ENCODE results near the gene UTP11.
"Not testable (repeated sequence)": the region's sequence is repeated elsewhere in the genome, so short reads cannot be mapped to it uniquely, and the experiment has no call there.

Gene UTP11

DNA sequence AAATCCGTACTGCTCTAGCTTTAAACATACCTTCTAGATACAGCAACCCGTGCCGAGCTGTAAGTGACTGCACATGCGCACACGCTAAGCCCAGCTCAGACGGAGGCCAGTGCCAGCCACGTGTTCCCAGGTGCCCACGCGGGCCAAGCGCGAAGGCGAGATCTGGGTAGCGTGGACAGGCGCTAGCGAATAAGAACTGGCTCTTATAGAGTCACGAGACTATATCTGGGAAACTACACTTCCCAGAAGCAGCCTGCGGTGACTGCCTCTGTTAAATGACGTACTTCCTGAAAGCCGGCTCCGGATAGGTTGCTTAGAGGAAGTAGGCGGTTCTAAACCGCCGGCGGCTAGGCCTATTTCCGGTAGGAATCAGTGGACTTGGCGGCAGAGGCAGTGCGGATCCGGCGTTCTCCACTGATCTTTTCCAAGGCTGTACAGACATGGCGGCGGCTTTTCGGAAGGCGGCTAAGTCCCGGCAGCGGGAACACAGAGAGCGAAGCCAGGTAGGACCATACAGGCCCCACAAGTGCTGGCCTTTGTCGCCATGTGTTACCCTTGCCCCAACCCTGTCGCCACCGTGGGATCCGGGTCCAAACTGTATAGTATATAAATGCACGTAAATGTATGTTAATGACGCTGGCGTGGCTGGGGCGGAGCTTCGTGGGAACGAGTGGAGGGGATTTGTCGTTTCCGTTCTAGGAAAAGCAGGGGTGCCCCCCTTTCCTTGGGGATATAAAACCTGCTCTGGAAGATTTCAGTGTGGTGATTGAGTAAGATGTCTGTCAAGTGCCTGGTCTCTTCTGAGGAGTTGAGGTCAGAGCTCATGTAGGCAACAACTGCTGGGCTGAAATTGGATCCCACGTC lies at the start of gene UTP11:
Gene UTP11, plus strand, starts transcription at position 372 of the 864 bp plus-strand sequence. Its CDS starts 69 bp downstream, at position 441.
- DNase-seq = peak; percentile 58 to 99 (median 94)

DNA sequence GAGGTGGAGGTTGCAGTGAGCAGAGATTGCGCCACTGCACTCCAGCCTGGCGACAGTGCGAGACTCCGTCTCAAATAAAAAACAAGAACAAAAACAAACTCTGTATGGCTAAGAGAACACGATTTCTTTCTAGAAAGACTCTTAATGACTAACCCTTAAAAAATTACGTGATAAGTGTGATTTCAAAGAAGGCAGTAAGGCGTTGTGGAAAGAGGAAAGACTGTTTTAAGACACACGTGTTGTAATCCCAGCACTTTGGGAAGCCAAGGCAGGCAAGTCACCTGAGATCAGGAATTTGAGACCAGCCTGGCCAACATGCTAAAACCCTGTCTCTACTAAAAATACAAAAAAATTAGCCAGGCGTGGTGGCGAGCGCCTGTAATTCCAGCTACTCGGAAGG lies 48.4 kb upstream of the UTP11 start:
- DNase-seq = not testable (repeated sequence)

GRCh38 chr1:37965301-37965700 lies 47.2 kb upstream of the UTP11 start:
- DNase-seq = no peak

- not testable (repeated sequence) for DNase-seq
Measured at GRCh38 chr1:37973684-37974083, 38.9 kb upstream of the UTP11 start.

- no peak for DNase-seq
Measured at GRCh38 chr1:37974567-37974966, 38.0 kb upstream of the UTP11 start.

- peak in 2 of 56 donors; percentile 7 to 16 for DNase-seq
Measured at GRCh38 chr1:37975083-37975482, 37.5 kb upstream of the UTP11 start.

- DNase-seq = no peak
Measured at GRCh38 chr1:37978541-37978940, 34.0 kb upstream of the UTP11 start.

GRCh38 chr1:37983546-37983945 lies 29.0 kb upstream of the UTP11 start:
- DNase-seq = no peak

DNA sequence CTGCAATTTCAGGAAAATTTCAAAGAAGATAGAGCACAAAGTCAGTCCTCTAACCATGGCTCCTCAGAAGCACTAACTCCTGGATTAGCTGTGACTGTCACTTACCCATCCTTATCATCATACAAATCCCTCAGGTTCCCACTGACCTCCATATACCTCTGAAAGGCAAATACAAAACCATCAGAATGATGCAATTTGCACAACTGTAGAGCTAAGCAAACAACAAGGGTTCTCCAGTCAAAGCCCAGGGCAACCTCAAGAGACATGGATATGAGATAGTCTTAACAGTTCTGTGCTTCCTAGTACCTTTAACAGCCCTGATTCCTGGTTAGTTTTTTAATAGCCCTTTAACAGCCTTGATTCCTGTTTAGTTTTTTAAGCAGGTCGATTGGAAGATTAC lies 24.9 kb upstream of the UTP11 start:
- no peak for DNase-seq

DNA sequence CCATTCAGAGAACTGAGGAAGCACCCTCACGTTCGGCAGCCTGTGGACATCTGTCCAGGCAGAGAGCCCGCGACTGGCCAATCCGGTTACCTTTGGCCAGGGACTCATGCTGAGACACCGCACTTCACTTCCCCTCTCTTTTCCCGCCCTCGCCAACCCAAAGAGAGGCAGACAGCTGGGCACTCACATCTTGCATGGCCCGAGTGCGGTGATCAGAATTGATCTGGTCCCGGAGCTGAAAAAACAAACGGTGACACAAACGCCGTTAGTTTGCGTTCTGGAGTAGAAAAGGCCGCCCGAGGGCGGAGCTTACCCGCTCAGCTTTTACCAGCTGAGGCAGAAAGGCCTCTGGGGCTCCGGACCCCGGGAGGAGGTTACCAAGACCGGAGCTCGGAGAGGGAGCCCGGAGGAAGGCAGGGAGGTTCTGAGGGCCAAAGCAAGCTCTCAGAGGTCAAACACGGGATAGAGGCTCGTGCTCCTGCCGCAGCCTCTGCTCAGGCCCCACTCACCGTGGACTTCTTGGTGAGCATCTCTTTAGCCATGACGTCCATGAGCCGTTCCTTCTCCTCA lies 23.1 kb upstream of the UTP11 start:
- peak in 5 of 56 donors; percentile 39 to 76 (median 43) for DNase-seq

DNA sequence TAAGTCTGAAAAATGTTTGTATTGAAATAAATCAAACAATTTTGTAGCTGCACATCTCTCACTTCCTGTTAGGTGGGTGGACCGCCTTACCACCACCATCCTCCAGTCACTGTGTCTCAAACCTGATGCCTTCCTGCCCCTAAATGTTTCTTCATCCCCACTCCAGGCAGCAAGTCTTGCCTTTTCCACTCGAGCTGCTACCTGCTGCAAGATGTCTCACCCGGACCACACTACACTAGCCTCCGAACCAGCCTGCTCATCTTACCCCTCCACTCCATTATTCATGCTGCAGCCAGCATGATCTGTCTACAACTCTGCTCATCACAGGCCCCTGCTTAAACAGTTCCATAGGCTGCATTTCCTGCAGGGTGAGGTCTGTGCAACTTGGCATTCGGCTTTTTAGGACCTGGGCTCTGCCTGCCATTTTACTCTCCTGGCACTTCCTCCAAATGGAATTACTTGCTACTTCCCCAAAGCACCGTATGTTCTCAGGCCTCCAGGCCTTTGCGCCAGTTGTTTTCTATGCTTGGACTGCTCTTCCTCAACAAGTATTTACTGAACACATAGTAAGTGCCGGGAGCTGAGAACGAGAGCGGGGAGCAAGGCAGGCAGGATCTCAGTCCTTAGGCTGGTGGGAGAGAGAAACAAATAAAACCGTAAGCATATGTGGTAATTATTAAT lies 17.5 kb upstream of the UTP11 start:
- no peak for DNase-seq

DNA sequence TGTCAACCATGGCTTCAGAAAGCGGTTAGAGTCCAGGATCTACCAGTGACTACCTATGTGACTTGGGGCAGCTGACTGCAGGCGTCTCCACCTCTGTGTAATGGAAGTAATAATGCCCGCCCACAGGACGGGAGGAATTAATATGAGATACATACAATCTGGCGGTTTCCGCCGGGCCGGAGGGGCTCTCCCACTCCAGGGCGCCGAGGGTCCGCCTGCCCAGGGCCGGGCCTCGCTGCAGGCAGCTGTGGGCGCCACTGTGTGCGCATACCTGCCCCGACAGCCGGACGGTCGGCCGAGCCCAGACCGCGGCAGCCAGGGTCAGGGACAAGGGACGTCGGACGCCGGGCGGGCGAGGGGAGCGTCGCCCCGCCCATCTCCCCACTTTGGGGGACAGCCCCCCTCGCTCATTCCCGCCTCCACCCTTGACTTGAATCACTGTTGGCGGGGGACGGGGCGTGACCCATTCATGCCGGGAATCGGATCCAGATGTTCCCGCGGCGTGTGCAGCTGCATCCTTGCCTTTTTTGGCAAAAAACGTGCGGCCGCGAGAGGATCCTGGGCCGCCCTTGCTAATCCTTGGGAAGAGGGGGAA lies 16.7 kb upstream of the UTP11 start:
- DNase-seq = peak in 8 of 56 donors; percentile 18 to 72 (median 41)

- no peak for DNase-seq
Measured at GRCh38 chr1:37997256-37998088, 15.1 kb upstream of the UTP11 start.

DNA sequence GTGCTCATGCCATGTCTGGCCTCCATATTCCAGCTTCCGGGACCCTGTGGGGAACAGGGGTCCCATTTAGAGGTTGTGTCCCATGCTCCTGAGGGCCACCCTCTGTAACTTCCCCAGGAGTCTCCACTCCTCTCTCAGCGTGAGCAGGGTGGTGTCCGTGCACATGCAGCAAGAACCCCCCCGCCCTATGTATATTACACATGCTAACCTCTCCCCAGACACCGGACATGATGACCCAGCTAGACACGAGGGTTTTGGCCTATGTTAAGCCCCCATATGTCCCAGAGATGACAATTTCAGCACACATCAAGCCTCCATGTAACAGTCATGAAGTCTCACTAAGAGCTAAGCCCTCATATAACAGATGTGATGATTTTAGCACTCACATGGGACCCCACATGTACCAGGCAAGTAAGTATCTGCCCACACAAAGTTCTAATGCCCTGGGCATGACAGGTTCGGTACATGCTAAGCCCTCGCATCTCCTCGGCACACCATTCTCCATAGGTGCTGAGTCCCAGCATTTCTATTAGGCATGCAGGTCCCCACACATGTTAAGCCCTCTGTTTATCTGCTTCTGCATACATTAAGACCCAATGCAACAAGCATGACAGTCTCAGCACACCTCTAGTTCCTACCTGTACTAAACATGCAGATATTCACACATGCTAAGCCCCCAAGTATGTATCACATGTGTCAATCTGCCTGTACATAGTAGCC lies 14.3 kb upstream of the UTP11 start:
- no peak for DNase-seq

- DNase-seq = no peak
Measured at GRCh38 chr1:37998913-37999429, 13.6 kb upstream of the UTP11 start.

DNA sequence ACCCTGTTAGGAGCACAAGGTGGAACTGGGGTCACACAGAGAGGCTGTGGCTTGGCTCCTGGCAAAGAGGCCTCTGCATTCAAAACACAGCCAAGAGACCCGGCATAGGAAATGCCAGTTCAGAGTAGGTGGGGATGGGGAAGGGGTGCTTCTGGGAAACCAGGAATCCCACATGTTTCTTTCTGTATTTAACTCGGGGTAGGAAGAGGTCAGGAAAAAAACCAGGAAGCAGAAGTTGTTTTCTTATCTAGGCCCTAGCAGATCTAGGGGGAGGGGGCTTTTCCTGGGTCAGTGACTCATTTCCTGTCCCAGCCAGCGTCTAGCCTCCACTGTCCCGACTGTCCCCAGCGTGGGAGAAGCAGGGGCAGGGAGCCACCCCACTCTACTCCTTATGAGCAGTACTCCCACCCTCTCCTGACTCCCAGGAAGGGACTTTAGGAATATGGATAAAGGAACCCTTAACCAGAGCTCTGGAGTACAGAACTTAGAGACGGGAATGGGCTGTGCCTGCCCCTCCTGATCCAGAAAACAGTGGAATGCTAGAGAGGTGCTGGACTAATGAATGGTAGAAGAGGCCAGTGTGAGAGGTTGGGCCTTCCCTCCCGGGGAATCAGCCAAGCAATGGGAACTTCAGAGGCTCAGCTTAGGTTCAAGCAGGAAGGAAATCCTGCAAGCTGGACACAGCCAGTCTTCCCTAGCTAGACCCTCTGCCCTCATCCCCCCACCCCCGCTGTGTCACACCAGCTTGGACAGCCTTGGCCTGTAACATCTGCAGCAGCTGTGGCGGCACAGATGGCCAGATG lies 12.9 kb upstream of the UTP11 start:
- DNase-seq = peak in 3 of 56 donors; percentile 9 to 22 (median 13)

DNA sequence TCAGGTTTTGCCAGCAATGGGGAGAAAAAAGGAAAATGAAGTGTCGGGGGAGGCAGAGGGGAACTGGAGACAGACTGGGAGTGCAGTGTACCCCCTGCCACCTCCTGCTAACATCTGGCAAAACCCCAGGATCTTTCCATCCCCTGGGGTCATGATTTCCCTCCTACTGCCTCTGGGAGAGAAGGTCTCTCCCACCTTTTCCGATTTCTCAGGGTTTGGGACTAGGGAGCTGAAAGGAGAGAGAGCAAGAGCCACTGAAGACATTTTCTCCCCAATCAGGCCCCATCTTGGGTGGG lies 12.4 kb upstream of the UTP11 start:
- DNase-seq = no peak

DNA sequence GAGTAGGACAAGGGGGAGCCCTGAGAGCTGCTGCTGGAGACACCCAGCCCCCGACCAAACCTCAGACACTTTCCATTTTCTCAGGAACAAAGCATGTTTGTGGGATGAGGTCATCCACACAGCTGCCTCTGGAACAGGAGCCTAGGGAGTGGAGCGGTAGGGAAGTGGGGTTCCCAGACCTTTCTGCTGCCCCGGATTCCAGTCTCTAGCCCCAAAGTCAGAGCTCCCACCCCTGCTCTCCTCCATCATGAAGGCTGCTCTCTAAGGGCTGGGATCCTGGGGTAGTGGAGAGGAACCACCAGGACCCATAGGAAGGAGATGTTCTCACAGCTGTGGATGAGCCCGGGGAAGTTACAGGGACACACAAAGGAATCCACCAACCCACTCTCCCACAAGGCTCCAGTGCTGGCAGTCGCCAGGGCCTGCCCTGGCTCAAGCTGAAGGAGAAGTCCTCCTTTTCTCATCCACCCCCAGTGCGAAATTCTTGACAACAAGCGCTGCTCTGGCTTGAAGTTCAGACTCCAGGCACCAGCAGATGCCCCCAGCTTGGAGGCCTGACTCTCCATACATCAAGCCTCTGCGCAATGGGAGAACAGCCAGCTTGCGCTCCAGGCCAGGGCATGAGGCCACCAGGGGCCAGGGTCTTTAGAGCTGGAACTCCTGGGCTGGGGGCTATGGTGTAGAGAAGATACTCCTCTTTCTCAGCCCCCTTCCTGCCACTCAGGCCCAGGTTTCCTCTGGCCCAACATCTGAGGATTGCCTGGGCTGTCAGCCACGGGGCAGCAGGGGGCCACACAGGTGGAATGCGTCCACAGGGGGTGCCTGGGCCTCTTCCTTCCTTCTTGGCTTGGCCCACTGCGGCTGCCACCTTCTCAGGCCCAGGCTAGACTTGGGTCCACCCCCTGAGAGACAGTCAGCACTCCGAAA lies 11.7 kb upstream of the UTP11 start:
- DNase-seq = peak in 1 of 56 donors; percentile 23

All from nucleus accumbens (tissue), 56 donors.